ENCODE results near the gene HIVEP3. TPM values are rescaled to one million over a fixed set of nuclear protein-coding genes. Genes with fewer than 3 reads are reported as not detected.

The HIVEP3 gene
- total RNA-seq, 2 experiments from 2014 or later = 18.6 to 20.4 TPM

- ChIA-PET POLR2A (no interaction called here), CTCF (no interaction called here)
- no peak for ATAC-seq
- Mint-ChIP-seq H3K36me3 (ENCODE audit: low read depth) (no peaks in the 10 kb centered on the region), H3K27ac (no peak overlapping the region), H3K27me3 (no peaks in the 10 kb centered on the region), H3K9me3 (no peaks in the 10 kb centered on the region), H3K4me1 (ENCODE audit: low read depth) (peaks cover 20% of the 10 kb centered on the region), H3K4me3 (no peak overlapping the region)
- intact Hi-C loops (cut with micrococcal nuclease) = no loop called here
- no peak for DNase-seq
- no peak for TF ChIP-seq CTCF (IDR thresholded peaks at IDR 0.05)
Observed at GRCh38 chr1:41718497-41718896, 200.2 kb downstream of the HIVEP3 start.

- POLR2A ChIA-PET = interaction anchor here (0.9 to 1.0 kb wide), 2 partner anchors 21 to 166 kb away, joined by 3 read pairs; no protein-coding TSS in a partner anchor
- intact Hi-C loops (cut with micrococcal nuclease) = no loop called here
- H3K36me3 Mint-ChIP-seq (ENCODE audit: low read depth) = no peaks in the 10 kb centered on the region
- DNase-seq (no peak), ATAC-seq (no peak)
- no peaks in the 10 kb centered on the region for H3K27me3 Mint-ChIP-seq
- no peaks in the 10 kb centered on the region for H3K9me3 Mint-ChIP-seq
- H3K27ac Mint-ChIP-seq = no peak overlapping the region
- no peak overlapping the region for H3K4me3 Mint-ChIP-seq
- no peak for TF ChIP-seq CTCF (IDR thresholded peaks at IDR 0.05)
- peaks cover 20% of the 10 kb centered on the region for H3K4me1 Mint-ChIP-seq (ENCODE audit: low read depth)
- CTCF ChIA-PET = interaction anchor here (1.2 kb wide), 1 partner anchor 18 kb away, joined by 3 read pairs; no protein-coding TSS in a partner anchor
Observed at GRCh38 chr1:41716188-41717130, 202.3 kb downstream of the HIVEP3 start.

- H3K9me3 Mint-ChIP-seq = no peaks in the 10 kb centered on the region
- POLR2A ChIA-PET = interaction anchor here (1.0 kb wide), 1 partner anchor 167 kb away, joined by 3 read pairs; no protein-coding TSS in a partner anchor
Observed at GRCh38 chr1:41715441-41716095, 203.2 kb downstream of the HIVEP3 start.

GRCh38 chr1:41714638-41715389 is 203.9 kb downstream of the HIVEP3 start:
- ATAC-seq = no peak
- H3K9me3 Mint-ChIP-seq = no peaks in the 10 kb centered on the region
- no peaks in the 10 kb centered on the region for H3K36me3 Mint-ChIP-seq (ENCODE audit: low read depth)
- H3K4me3 Mint-ChIP-seq = no peak overlapping the region
- intact Hi-C loops (cut with micrococcal nuclease) = no loop called here
- POLR2A ChIA-PET = interaction anchor here (1.1 kb wide), 1 partner anchor 11 kb away, joined by 3 read pairs; no protein-coding TSS in a partner anchor
- no peak for TF ChIP-seq CTCF (IDR thresholded peaks at IDR 0.05)
- H3K4me1 Mint-ChIP-seq (ENCODE audit: low read depth) = peaks cover 12% of the 10 kb centered on the region
- no peak for DNase-seq
- H3K27me3 Mint-ChIP-seq = no peaks in the 10 kb centered on the region
- no peak overlapping the region for H3K27ac Mint-ChIP-seq
- CTCF ChIA-PET = no interaction called here

More at GRCh38 chr1:41715441-41716095, 203.2 kb downstream of the HIVEP3 start:
- peaks cover 13% of the 10 kb centered on the region for H3K4me1 Mint-ChIP-seq (ENCODE audit: low read depth)
- ATAC-seq = no peak
- no peaks in the 10 kb centered on the region for H3K36me3 Mint-ChIP-seq (ENCODE audit: low read depth)
- no peak overlapping the region for H3K4me3 Mint-ChIP-seq
- intact Hi-C loops (cut with micrococcal nuclease) = no loop called here
- H3K27ac Mint-ChIP-seq = no peak overlapping the region
- no peak for TF ChIP-seq CTCF (IDR thresholded peaks at IDR 0.05)
- CTCF ChIA-PET = interaction anchor here (1.2 kb wide), 1 partner anchor 17 kb away, joined by 3 read pairs; no protein-coding TSS in a partner anchor
- no peak for DNase-seq
- no peaks in the 10 kb centered on the region for H3K27me3 Mint-ChIP-seq
